Measurements from ENCODE around the gene SLC6A18. TPM values are rescaled to one million over a fixed set of nuclear protein-coding genes. Genes with fewer than 3 reads are reported as not detected.
"Not testable (repeated sequence)": the region's sequence is repeated elsewhere in the genome, so short reads cannot be mapped to it uniquely, and the experiment has no call there.

SLC6A18 gene
- total RNA-seq, 1 donor from 2014 or later = not detected

DNA sequence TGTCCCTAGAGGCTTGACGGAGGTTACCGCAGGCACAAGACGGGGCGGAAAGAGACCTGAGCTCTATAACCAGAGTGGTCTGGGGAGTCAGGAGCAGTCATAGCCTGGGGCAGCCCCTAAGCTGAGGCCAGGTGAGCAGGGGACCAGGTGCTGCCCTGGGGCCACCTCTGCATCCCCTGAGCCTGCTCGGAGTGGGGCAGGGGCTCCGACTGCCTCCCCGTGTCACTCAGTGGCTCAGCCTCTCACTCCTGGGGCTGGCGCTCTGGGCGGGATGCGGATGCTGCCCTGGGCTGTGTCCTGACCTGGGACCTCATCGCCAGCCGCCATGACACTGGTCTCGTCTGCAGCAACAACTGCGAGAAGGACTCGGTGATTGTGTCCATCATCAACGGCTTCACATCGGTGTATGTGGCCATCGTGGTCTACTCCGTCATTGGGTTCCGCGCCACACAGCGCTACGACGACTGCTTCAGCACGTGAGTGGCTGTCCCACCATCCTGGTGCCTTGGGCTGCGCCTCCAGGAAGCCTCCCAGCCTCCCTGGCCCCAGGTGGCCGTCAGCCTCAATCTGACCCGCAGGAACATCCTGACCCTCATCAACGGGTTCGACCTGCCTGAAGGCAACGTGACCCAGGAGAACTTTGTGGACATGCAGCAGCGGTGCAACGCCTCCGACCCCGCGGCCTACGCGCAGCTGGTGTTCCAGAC is 8.8 kb upstream of the SLC6A18 start:
- DNase-seq = no peak

DNA sequence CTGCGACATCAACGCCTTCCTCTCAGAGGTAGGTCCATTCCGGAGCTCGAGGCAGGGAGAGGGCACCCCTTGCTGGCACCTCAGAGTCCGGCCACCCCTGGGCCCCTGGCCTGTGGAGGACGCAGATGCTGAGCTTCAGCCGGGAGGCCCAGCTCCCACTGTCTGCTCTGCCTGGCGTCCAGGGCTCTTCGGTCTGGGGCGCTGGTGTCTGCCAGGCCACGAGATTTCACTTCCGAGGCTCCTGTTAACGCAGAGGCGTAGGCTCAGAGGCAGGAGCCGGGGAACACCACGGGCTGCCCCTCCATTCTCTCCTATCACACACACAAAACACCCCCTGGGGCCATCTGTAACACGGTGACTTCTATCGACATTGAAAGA is 8.3 kb upstream of the SLC6A18 start:
- DNase-seq = no peak

DNA sequence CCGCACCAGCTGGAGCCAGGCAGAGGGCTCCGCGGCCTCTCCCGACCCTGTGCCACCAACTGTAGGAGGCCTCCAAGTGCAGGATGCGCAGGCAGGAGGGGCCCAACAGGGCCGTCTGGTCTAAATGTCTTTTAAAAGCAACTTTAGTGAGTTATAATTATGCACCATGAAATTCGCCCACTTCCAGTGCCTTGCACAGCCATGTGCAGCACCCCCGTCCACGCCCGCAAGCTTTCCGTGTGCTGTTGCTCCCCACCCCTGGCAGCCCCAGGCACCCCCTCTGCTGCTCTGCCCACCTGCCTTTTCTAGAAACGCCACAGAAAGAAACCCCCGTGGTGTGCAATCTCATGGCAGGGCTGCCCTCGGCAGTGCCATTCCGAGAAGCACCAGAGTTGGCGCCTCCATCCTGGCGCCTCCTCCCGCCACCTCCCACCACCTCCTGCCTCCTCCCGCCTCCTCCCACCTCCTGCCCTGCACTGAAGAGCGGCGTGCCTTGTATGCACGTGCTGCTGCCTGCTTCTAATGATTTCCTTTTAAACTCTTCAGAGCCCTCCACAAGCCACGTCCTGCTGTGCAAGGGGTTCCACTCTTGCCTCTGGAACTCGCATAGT is 7.5 kb upstream of the SLC6A18 start:
- no peak for DNase-seq

DNA sequence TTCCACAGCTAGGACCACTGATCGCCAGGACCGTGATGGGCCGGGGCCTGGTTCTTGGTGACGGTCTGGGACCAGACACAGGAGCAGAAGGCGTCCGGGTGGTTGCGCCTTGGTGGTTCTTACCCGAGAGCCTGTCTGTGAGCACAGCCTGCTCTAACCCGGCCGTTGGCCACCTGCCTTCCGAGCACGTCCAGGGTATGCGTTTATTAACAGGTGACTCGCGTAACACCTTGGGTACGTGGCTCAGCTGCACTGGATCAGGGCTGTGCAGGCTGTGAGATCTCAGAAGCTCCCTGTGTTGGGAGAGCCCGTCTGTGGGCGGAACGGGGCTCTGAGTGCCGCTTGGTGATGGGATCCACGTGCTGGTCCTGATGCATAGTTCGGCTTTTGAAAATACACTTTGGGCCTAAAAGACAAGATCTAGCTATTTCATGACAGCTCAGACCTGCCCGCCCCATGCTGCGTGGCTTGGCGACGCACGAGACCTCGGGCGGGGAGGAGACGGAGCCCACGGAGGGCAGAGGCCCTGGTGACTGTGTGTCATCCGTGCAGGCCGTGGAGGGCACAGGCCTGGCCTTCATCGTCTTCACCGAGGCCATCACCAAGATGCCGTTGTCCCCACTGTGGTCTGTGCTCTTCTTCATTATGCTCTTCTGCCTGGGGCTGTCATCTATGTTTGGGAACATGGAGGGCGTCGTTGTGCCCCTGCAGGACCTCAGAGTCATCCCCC is 6.7 kb upstream of the SLC6A18 start:
- DNase-seq = no peak

DNA sequence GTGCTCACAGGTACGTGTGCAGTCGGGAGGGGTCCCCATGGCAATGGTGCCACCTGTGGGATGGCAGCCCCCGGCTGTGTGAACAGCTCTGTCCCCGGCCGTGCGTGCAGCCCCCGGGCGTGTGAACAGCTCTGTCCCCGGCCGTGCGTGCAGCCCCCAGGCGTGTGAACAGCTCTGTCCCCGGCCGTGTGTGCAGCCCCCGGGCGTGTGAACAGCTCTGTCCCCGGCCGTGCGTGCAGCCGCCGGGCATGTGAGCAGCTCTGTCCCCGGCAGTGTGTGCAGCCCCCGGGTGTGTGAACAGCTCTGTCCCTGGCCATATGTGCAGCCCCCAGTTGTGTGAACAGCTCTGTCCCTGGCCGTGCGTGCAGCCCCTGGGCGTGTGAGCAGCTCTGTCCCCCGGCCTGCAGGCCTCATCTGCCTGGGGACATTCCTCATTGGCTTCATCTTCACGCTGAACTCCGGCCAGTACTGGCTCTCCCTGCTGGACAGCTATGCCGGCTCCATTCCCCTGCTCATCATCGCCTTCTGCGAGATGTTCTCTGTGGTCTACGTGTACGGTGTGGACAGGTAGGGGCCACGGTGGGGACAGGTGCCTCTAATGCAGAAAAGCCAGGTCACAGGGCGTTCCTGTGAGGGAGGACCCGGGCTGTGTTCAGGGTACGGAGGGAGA is 5.9 kb upstream of the SLC6A18 start:
- DNase-seq = no peak

DNA sequence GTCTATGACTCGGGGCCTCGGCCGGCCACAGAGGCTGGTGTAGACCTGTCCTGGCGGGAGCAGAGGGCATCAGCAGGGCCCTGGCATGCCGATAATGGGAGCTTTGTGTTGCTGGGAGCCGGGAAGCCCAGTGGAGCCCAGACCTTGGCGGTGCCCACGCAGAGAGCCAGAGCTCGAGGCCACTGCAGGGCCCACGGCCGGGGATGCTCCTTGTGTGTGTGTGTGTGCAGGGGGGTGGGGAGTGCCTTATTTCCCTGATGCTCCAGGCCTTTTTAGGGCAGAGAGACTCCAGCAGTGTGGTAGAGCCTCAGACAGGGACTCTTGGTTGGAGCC is 5.4 kb upstream of the SLC6A18 start:
- no peak for DNase-seq

DNA sequence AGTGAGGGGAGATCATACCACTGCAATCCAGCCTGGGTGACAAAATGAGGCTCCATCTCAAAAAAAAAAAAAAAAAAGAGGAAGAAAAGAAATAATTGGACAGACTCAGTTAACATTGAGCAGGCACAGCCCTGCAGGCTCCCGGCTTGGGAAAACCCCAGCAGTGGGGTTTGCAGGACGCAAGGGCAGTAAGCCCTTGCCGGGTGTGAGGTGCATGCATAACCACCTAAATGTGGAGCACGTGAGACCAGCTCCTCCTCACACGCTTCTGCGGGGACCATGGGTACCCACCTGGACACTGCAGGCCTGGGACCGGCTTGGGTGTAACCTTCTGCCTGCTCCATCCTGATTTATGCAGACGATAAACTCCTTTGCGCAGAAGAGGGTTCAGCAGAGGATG is 4.8 kb upstream of the SLC6A18 start:
- no peak for DNase-seq

DNA sequence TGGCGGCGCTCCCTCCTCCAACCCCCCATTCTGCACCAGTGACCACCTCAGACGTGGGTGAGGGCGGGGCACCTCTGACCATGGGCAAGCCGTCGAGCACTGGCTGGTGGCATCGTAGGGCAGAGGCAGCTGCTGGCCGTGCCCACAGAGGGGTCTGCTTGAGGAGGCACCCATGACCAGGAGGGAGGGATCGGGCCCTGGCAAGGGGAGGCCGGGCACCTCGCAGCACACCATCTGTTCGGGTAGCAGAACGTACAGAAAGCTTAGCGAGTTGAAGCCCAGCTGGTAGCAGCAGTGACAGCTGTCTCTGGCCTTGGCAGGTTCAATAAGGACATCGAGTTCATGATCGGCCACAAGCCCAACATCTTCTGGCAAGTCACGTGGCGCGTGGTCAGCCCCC is 4.3 kb upstream of the SLC6A18 start:
- peak; percentile 44 for DNase-seq

DNA sequence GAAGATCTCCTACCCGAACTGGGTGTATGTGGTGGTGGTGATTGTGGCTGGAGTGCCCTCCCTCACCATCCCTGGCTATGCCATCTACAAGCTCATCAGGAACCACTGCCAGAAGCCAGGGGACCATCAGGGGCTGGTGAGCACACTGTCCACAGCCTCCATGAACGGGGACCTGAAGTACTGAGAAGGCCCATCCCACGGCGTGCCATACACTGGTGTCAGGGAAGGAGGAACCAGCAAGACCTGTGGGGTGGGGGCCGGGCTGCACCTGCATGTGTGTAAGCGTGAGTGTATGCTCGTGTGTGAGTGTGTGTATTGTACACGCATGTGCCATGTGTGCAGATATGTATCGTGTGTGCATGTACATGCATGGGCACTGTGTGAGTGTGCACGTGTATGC is 3.5 kb upstream of the SLC6A18 start:
- no peak for DNase-seq

- DNase-seq = no peak
These were observed 3.0 kb upstream of the SLC6A18 start for GRCh38 chr5:1222147-1222546.

DNA sequence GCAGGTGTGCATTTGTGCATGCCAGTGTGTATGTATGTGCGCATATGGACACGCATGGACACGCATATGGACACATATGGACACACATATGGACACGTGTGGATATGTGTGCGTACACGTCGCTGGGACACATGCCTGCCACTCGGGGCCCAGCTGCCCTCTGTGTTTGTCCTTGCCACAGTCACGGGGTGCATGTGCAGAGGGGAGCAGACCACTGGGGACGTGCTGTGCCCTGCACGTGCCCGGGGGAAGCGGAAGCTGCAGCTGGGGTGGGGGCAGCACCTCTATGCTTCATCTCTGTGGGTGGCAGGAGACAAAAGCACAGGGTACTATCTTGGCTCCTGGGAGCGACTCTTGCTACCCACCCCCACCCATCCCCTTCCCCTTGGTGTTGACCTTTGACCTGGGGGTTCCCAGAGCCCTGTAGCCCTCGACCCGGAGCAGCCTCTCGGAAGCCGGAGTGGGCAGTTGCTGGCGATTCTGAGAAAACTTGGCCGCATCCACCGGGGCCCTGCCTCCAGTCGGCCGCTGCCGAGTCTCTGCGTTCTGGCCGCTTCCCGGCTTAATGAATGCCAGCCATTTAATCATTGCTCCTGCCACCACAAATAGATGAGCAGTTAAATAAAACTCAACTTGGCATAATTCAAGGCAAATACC is 2.4 kb upstream of the SLC6A18 start:
- DNase-seq = no peak

- DNase-seq = no peak
These were observed 1.9 kb upstream of the SLC6A18 start for GRCh38 chr5:1223278-1223670.

DNA sequence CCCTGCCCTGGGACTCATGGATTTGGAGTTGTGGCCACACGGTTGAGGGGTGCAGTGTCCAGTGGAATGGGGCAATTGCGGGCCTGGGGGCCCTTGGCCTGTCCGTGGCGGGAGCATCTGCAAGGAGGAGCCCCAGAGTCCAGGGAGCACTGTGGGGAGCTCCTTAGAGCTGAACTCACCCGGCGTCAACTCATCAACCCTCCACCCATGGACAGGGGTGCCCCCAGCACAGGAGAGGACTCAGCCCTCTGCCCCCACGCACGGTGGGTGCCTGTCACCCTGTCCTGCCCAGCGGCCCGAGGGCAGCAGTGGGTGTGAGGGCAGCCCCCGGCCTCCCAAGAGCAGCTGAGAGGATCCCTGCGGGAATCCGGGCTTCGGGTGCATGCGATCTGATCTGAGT is 550 bp upstream of the SLC6A18 start:
- DNase-seq = no peak

DNA sequence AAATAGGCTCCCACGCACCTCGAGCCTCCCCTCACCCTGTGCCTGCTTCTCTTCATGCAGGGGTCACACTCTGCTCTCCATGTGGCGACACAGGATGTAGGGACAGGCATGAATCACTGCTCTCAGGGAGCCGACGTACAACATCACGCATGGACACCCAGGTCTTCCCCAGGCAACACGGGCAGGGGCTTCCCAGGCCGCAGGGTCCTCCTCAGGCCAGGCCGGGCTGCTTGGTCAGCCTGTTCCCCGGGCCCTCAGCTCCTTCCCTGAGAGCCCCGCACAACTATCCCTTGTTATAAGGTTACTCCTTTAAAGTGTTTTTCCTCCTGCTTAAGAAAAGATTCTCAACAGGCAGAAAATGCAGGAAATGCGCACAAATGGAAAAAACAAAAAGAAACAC is 1.1 kb downstream of the SLC6A18 start:
- no peak for DNase-seq

- no peak for DNase-seq
These were observed 1.8 kb downstream of the SLC6A18 start for GRCh38 chr5:1226839-1227581.

GRCh38 chr5:1227667-1228066 is 2.5 kb downstream of the SLC6A18 start:
- DNase-seq = peak; percentile 83

DNA sequence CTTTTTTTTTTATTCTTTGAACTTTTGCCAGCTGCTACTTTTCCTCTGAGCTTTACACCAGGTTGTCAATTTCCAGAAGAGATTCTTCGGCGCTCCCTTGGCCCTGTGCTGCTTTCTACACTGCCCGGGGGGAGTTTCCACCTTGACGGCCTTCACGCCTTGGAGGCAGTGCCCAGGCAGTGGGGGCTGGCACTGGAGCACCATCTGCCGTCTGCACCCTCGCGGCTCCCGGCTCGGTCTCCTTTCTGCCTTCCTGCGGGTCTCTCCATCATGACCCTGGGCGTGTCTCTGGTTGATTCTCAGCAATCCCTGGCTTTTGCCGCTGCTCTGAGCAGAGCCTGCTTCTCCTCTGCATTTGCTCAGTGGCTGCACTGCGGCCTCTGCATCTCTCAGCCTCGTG is 2.9 kb downstream of the SLC6A18 start:
- DNase-seq = no peak

- not testable (repeated sequence) for DNase-seq
These were observed 3.8 kb downstream of the SLC6A18 start for GRCh38 chr5:1229023-1229422.

GRCh38 chr5:1229822-1230221 is 4.6 kb downstream of the SLC6A18 start:
- no peak for DNase-seq

- no peak for DNase-seq
These were observed 5.4 kb downstream of the SLC6A18 start for GRCh38 chr5:1230551-1230950.

- DNase-seq = no peak
These were observed 6.2 kb downstream of the SLC6A18 start for GRCh38 chr5:1231354-1231905.

- DNase-seq = no peak
These were observed 7.6 kb downstream of the SLC6A18 start for GRCh38 chr5:1232780-1233179.

All from tongue (tissue), 2 donors.